ENCODE results near the gene TTC4.

TTC4 gene

DNA sequence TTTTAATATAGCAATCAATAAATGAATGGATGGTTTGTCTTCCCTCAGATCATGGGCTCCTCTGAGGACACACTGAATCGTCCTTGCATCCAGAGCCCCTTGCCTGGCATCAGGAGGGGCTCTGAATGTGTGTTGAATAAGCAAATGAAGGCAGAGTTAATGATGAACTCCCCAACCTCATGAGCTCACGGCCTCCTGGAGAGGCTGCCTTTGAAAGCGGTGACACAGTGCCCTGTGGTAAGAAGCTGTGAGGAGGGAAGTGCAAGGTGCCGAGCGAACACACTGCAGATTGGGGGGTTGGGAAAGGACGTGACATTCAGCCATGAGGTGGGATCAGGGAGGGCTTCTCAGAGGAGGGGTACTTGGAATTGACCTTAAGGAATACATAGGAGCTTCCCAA lies 51.9 kb downstream of the TTC4 start:
- Histone ChIP-seq H3K9ac (ENCODE audit: low read length) (no peak overlapping the region), H4K20me1 (ENCODE audit: insufficient read depth, low read length) (no peaks in the 10 kb centered on the region), H3K36me3 (replicated peaks; ENCODE audit: insufficient read depth, low read length) (no peaks in the 10 kb centered on the region), H3K79me2 (ENCODE audit: low read length) (peaks cover 11% of the 10 kb centered on the region), H3F3A (ENCODE audit: insufficient read depth, low read length) (no peaks in the 10 kb centered on the region), H3K4me1 (ENCODE audit: low read length) (no peaks in the 10 kb centered on the region), H3K9me2 (replicated peaks; ENCODE audit: insufficient read depth, low read length) (no peaks in the 10 kb centered on the region), H3K4me3 (ENCODE audit: low read length) (no peak overlapping the region), H3K9me3 (replicated peaks; ENCODE audit: insufficient read depth, low read length) (no peaks in the 10 kb centered on the region), H3K4me2 (ENCODE audit: low read depth, low read length) (no peak overlapping the region), H2AFZ (ENCODE audit: low read length) (no peak overlapping the region), H3K27me3 (replicated peaks; ENCODE audit: insufficient read depth, low read length) (no peaks in the 10 kb centered on the region), H3K27ac (ENCODE audit: low read length) (no peak overlapping the region)
- DNase-seq, result no peak
- TF ChIP-seq EZH2 (optimal IDR thresholded peaks at IDR 0.05; ENCODE audit: low read depth, low read length) (no peak), EZH2phosphoT487 (IDR thresholded peaks at IDR 0.05; ENCODE audit: low read length) (no peak)
- TF ChIP-seq, protein P1, sequence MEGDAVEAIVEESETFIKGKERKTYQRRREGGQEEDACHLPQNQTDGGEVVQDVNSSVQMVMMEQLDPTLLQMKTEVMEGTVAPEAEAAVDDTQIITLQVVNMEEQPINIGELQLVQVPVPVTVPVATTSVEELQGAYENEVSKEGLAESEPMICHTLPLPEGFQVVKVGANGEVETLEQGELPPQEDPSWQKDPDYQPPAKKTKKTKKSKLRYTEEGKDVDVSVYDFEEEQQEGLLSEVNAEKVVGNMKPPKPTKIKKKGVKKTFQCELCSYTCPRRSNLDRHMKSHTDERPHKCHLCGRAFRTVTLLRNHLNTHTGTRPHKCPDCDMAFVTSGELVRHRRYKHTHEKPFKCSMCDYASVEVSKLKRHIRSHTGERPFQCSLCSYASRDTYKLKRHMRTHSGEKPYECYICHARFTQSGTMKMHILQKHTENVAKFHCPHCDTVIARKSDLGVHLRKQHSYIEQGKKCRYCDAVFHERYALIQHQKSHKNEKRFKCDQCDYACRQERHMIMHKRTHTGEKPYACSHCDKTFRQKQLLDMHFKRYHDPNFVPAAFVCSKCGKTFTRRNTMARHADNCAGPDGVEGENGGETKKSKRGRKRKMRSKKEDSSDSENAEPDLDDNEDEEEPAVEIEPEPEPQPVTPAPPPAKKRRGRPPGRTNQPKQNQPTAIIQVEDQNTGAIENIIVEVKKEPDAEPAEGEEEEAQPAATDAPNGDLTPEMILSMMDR (IDR thresholded peaks at IDR 0.05; ENCODE audit: low read length), result no peak

DNA sequence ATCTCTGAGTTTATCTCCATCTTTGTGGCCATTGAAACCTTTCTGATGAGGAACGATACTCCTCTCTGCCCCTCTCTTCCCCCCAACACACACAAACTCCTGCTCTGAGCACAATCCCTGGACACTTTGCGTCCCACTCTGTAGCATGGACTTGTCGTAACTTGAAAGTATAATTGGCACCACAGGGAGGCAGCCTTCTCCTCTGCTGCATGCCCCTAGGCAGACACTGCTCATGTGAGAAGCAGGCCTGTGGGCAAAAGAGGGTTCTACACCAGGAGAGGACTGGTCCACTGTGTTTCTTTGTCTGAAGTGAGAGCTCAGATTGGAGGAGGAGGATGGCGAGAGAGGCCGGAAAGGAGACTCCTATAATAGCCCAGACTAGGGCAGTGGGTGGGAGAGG lies 52.4 kb downstream of the TTC4 start:
- H3K9ac ChIP-seq (ENCODE audit: low read length), result no peak overlapping the region
- no peak for DNase-seq
- H4K20me1 ChIP-seq (ENCODE audit: insufficient read depth, low read length), result no peaks in the 10 kb centered on the region
- no peak overlapping the region for H3K4me3 ChIP-seq (ENCODE audit: low read length)
- no peaks in the 10 kb centered on the region for H3K4me1 ChIP-seq (ENCODE audit: low read length)
- H2AFZ ChIP-seq (ENCODE audit: low read length), result no peak overlapping the region
- H3F3A ChIP-seq (ENCODE audit: insufficient read depth, low read length), result no peaks in the 10 kb centered on the region
- H3K27me3 ChIP-seq (replicated peaks; ENCODE audit: insufficient read depth, low read length), result no peaks in the 10 kb centered on the region
- no peaks in the 10 kb centered on the region for H3K9me3 ChIP-seq (replicated peaks; ENCODE audit: insufficient read depth, low read length)
- no peak overlapping the region for H3K4me2 ChIP-seq (ENCODE audit: low read depth, low read length)
- peaks cover 11% of the 10 kb centered on the region for H3K79me2 ChIP-seq (ENCODE audit: low read length)
- H3K9me2 ChIP-seq (replicated peaks; ENCODE audit: insufficient read depth, low read length), result no peaks in the 10 kb centered on the region
- TF ChIP-seq, protein P1 (IDR thresholded peaks at IDR 0.05; ENCODE audit: low read length), result peak; percentile 10; the same call in 1 of the 2 replicates
- TF ChIP-seq EZH2 (optimal IDR thresholded peaks at IDR 0.05; ENCODE audit: low read depth, low read length), result no peak
- no peak overlapping the region for H3K27ac ChIP-seq (ENCODE audit: low read length)
- no peaks in the 10 kb centered on the region for H3K36me3 ChIP-seq (replicated peaks; ENCODE audit: insufficient read depth, low read length)

DNA sequence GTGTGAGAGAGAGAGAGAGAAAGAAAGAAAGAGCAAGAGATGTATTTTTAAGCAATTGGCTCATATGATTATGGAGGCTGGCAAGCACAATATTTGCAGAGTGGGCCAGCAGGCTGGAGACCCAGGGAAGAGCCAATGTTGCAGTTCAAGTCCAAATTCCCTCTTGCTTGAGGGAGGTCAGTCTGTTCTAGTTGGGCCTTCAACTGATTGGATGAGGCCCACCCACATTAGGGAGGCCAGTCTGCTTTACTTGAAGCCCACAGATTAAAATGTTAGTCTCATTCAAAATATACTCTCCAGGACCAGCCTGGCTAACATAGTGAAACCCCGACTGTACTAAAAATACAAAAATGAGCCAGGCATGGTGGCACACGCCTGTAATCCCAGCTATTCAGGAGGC lies 57.3 kb downstream of the TTC4 start:
- TF ChIP-seq, protein P1 (IDR thresholded peaks at IDR 0.05; ENCODE audit: low read length), result no peak
- no peak for TF ChIP-seq EZH2 (optimal IDR thresholded peaks at IDR 0.05; ENCODE audit: low read depth, low read length)
- no peak for TF ChIP-seq EZH2phosphoT487 (IDR thresholded peaks at IDR 0.05; ENCODE audit: low read length)

More for the DNA sequence above, 57.3 kb downstream of the TTC4 start:
- Histone ChIP-seq H3K4me1 (ENCODE audit: low read length) (no peaks in the 10 kb centered on the region), H3K4me2 (ENCODE audit: low read depth, low read length) (no peak overlapping the region), H3K36me3 (replicated peaks; ENCODE audit: insufficient read depth, low read length) (no peaks in the 10 kb centered on the region), H4K20me1 (ENCODE audit: insufficient read depth, low read length) (no peaks in the 10 kb centered on the region), H3K27me3 (replicated peaks; ENCODE audit: insufficient read depth, low read length) (no peaks in the 10 kb centered on the region), H3K9me2 (replicated peaks; ENCODE audit: insufficient read depth, low read length) (no peaks in the 10 kb centered on the region), H3K79me2 (ENCODE audit: low read length) (no peaks in the 10 kb centered on the region), H3K27ac (ENCODE audit: low read length) (no peak overlapping the region), H3K4me3 (ENCODE audit: low read length) (no peak overlapping the region), H3F3A (ENCODE audit: insufficient read depth, low read length) (no peaks in the 10 kb centered on the region), H3K9ac (ENCODE audit: low read length) (no peak overlapping the region), H2AFZ (ENCODE audit: low read length) (no peak overlapping the region), H3K9me3 (replicated peaks; ENCODE audit: insufficient read depth, low read length) (no peaks in the 10 kb centered on the region)
- DNase-seq, result no peak

Data from MM.1S (cell line).